GM21526 (cell line): ENCODE measurements around the gene MAST4.

Experiments used
- ATAC-seq: cut with Tn5 transposase; IDR thresholded peaks from one replicate; pipeline ENCODE4 v1.9.1; 2021; ENCODE audit warnings: moderate library complexity; ENCODE audit not compliant: unreplicated experiment, low FRiP score

Gene MAST4

GRCh38 chr5:66982056-66982387 lies 385.8 kb downstream of the MAST4 start:
- no peak for ATAC-seq

- no peak for ATAC-seq
These were observed 386.3 kb downstream of the MAST4 start for GRCh38 chr5:66982470-66982869.

- ATAC-seq: no peak
These were observed 389.2 kb downstream of the MAST4 start for GRCh38 chr5:66985417-66985816.

- no peak for ATAC-seq
These were observed 389.8 kb downstream of the MAST4 start for GRCh38 chr5:66986009-66986408.

- ATAC-seq: no peak
These were observed 390.3 kb downstream of the MAST4 start for GRCh38 chr5:66986534-66986933.

- no peak for ATAC-seq
These were observed 390.9 kb downstream of the MAST4 start for GRCh38 chr5:66987126-66987525.

- no peak for ATAC-seq
These were observed 391.3 kb downstream of the MAST4 start for GRCh38 chr5:66987540-66987939.

GRCh38 chr5:66987949-66988838 lies 392.0 kb downstream of the MAST4 start:
- ATAC-seq: no peak

- no peak for ATAC-seq
These were observed 393.1 kb downstream of the MAST4 start for GRCh38 chr5:66989286-66989685.

GRCh38 chr5:66989781-66990180 lies 393.6 kb downstream of the MAST4 start:
- ATAC-seq: no peak

- no peak for ATAC-seq
These were observed 395.6 kb downstream of the MAST4 start for GRCh38 chr5:66991746-66992145.

- no peak for ATAC-seq
These were observed 396.4 kb downstream of the MAST4 start for GRCh38 chr5:66992547-66992946.

GRCh38 chr5:66993448-66993847 lies 397.3 kb downstream of the MAST4 start:
- ATAC-seq: no peak

- no peak for ATAC-seq
These were observed 397.7 kb downstream of the MAST4 start for GRCh38 chr5:66993882-66994281.

- no peak for ATAC-seq
These were observed 398.6 kb downstream of the MAST4 start for GRCh38 chr5:66994790-66995189.

GRCh38 chr5:67000794-67001475 lies 404.7 kb downstream of the MAST4 start:
- ATAC-seq: no peak

GRCh38 chr5:67002832-67003684 lies 406.9 kb downstream of the MAST4 start:
- ATAC-seq: no peak

- no peak for ATAC-seq
These were observed 407.4 kb downstream of the MAST4 start for GRCh38 chr5:67003685-67003934.

GRCh38 chr5:67003935-67004729 lies 407.9 kb downstream of the MAST4 start:
- ATAC-seq: peak; percentile 64

- no peak for ATAC-seq
These were observed 408.6 kb downstream of the MAST4 start for GRCh38 chr5:67004730-67005350.
